ENCODE measurements around the gene LMTK3. TPM values are rescaled to one million over a fixed set of nuclear protein-coding genes. Genes with fewer than 3 reads are reported as not detected.

LMTK3 gene
- total and polyA plus RNA-seq, 2 of the 13 experiments (the other 11 are each of a cell fraction or from before 2014, with no cell fraction given): 0.18 to 0.29 TPM

GRCh38 chr19:48556825-48557224 lies 45.2 kb upstream of the LMTK3 start:
- Histone ChIP-seq H3K9me3 (ENCODE audit: low read length) (no peaks in the 10 kb centered on the region), H2AFZ (ENCODE audit: low read length) (no peak overlapping the region), H3K9ac (ENCODE audit: insufficient read depth, low read depth, low read length) (no peak overlapping the region), H4K20me1 (ENCODE audit: insufficient read depth, low read length) (no peaks in the 10 kb centered on the region), H3K4me3 (replicated peaks in 1 of 3; ENCODE audit: insufficient read depth in 1 of 3, low read depth in 2 of 3, low read length in 3 of 3) (no peak overlapping the region), H3K36me3 (replicated peaks in 1 of 2; ENCODE audit: control insufficient read depth in 1 of 2, insufficient read depth in 2 of 2, low read length in 2 of 2) (no peaks in the 10 kb centered on the region), H3K79me2 (ENCODE audit: insufficient read depth, low read length) (no peaks in the 10 kb centered on the region), H3K4me2 (ENCODE audit: low read depth, low read length) (peak overlapping the region; percentile 59; the same call in 1 of the 2 replicates), H3K27me3 (ENCODE audit: control insufficient read depth in 1 of 2, insufficient read depth in 2 of 2, low read length in 2 of 2) (peaks cover 0 to 4% of the 10 kb centered on the region in 2 experiments; a peak in 2 of 5 replicates), H3K27ac (ENCODE audit: extremely low read length, insufficient read depth, low read length) (peak overlapping the region; percentile 35), H3K4me1 (ENCODE audit: insufficient read depth, low read length) (peaks cover 74% of the 10 kb centered on the region)
- 76% methylated on average over 5 of the region's 5 CpGs for WGBS (ENCODE audit: low lambda C conversion rate)
- no peak for DNase-seq (ENCODE audit: low spot score)
- no peak for FAIRE-seq
- intact Hi-C loops (cut with micrococcal nuclease; ENCODE audit: unreplicated experiment): no loop called here
- in situ Hi-C loops (cut with HindIII; ENCODE audit: extremely low pct_ligation_motif_present, low pct_unique_long_range_greater_than_20kb): no loop called here
- ChIA-PET CTCF (ENCODE audit: low intra/inter-chr PET ratio, low total read pairs) (no interaction called here), POLR2A (interaction anchor here (1.0 to 1.2 kb wide), 2 partner anchors 11 to 17 kb away, joined by 3 to 7 read pairs; no protein-coding TSS in a partner anchor)
- no TSS peak for BruUV-seq (replicated peaks)
- ATAC-seq: no peak
- TF ChIP-seq ZEB1 (IDR thresholded peaks at IDR 0.05; ENCODE audit: insufficient replicate concordance, low read depth) (no peak), AFF4 (CRISPR knock-in tag; IDR thresholded peaks at IDR 0.05) (no peak), ZNF549 (CRISPR knock-in tag; IDR thresholded peaks at IDR 0.05) (no peak), KDM6A (CRISPR knock-in tag; IDR thresholded peaks at IDR 0.05; ENCODE audit: low read depth) (no peak), SIN3B (IDR thresholded peaks at IDR 0.05; ENCODE audit: low read length) (no peak), ZNF121 (CRISPR knock-in tag; IDR thresholded peaks at IDR 0.05) (peak; percentile 97), ZC3H13 (CRISPR knock-in tag; IDR thresholded peaks at IDR 0.05) (no peak), KDM1A (CRISPR knock-in tag; IDR thresholded peaks at IDR 0.05) (no peak), TRAFD1 (CRISPR knock-in tag; IDR thresholded peaks at IDR 0.05; ENCODE audit: borderline replicate concordance) (no peak), CBX5 (CRISPR knock-in tag; IDR thresholded peaks at IDR 0.05; ENCODE audit: borderline replicate concordance) (no peak), ZNF574 (CRISPR knock-in tag; IDR thresholded peaks at IDR 0.05) (no peak), ZNF362 (CRISPR knock-in tag; IDR thresholded peaks at IDR 0.05; ENCODE audit: borderline replicate concordance) (peak; percentile 41; the same call in 1 of the 2 replicates), TIGD3 (CRISPR knock-in tag; IDR thresholded peaks at IDR 0.05; ENCODE audit: borderline replicate concordance) (no peak), ZBTB42 (CRISPR knock-in tag; IDR thresholded peaks at IDR 0.05) (no peak)

Measured in HepG2 (cell line).